Right lobe of liver (tissue), 6 donors: ENCODE results near the gene BRDT. TPM values are rescaled to one million over a fixed set of nuclear protein-coding genes. Genes with fewer than 3 reads are reported as not detected.
A peak's percentile ranks its signal among the peaks of the same experiment; 100 is the strongest.

Experiments
- ATAC-seq, 4 donors: fragments of 200-7000 bp; cut with Tn5 transposase; one replicate each; pipeline ENCODE4 v1.9.1; 2020; ENCODE audit warnings: mild to moderate bottlenecking in 4 of 4, moderate library complexity in 4 of 4
- DNase-seq, 3 donors: peaks; one replicate each; pipeline ENCODE4 v3.0.0-alpha.2; 2020
- H3K27ac ChIP-seq, 3 donors: fragments of 200-600 bp; one replicate each; pipeline ENCODE4 v1.8.0; 2022
- H3K27me3 ChIP-seq, 2 donors: fragments of 200-600 bp; one replicate each; pipeline ENCODE4 v1.8.0; 2022
- H3K36me3 ChIP-seq, 4 donors: fragments of 200-600 bp; sonication (generic) in 1 of 4; one replicate each; pipeline versions ENCODE4 v1.5.1 to v1.8.0; 2017 to 2022; ENCODE audit warnings: control low read depth in 1 of 4
- H3K4me1 ChIP-seq, 4 donors: fragments of 200-600 bp; sonication (generic) in 1 of 4; one replicate each; pipeline versions ENCODE4 v1.5.1 to v1.8.0; 2017 to 2022; ENCODE audit warnings: control low read depth in 1 of 4
- H3K4me3 ChIP-seq, 3 donors: fragments of 200-600 bp; one replicate each; pipeline ENCODE4 v1.8.0; 2022
- H3K9me3 ChIP-seq, 4 donors: fragments of 200-600 bp; sonication (generic) in 1 of 4; one replicate each; pipeline versions ENCODE4 v1.5.1 to v1.8.0; 2017 to 2022; ENCODE audit warnings: control low read depth in 1 of 4
- CTCF ChIP-seq, 4 donors: fragments of 200-600 bp in 3 of 4; fragments of 450-650 bp in 1 of 4; IDR thresholded peaks; one replicate each; pipeline versions ENCODE4 v1.5.1 to v1.8.0; 2016 to 2022; ENCODE audit warnings: antibody characterized with exemption in 4 of 4, mild to moderate bottlenecking in 2 of 4
- POLR2A ChIP-seq: fragments of 450-650 bp; IDR thresholded peaks from one replicate; pipeline ENCODE4 v1.6.1; 2017; ENCODE audit warnings: antibody characterized with exemption, mild to moderate bottlenecking
- WGBS: methylation state at CpG from one replicate; pipeline ENCODE4 v1.1.6; 2018; ENCODE audit warnings: low coverage, low lambda C conversion rate; ENCODE audit not compliant: insufficient coverage; ENCODE audit errors: missing lambda C conversion rate; 5-methylcytosine and 5-hydroxymethylcytosine counted together
- intact Hi-C, 2 donors: fragments of 100-400 bp; cut with DNase I; formaldehyde crosslinking; loops; one replicate each; pipeline versions ENCODE4 v1.11.2 to v1.14.1; 2022
- total RNA-seq, 6 experiments: library from RNA; depleted of rRNA in 2 of 6; stranded (reverse); fragments of >200 nt in 2 of 6; fragmentation: NEBNext Ultra II Directional in 3 of 6; extraction: Animal tissue kit (Norgen Biotek cat#: 25700) in 3 of 6; gene quantifications; one replicate each; pipeline versions ENCODE4 v1.1.0 to v1.2.4, GENCODE V29; 2016 to 2023
- donor health status: DM: no; HTN: yes; CAD: no.
- donor health status: DM: no; HTN: no; CAD: no.
- donor health status: DM: no; HTN: no; CAD: no.
- donor health status: DM: no; HTN: yes; CAD: no.
- donor health status: DM: no; HTN: yes; CAD: no.

The BRDT gene
- total RNA-seq, 6 experiments from 2014 or later, result not detected

DNA sequence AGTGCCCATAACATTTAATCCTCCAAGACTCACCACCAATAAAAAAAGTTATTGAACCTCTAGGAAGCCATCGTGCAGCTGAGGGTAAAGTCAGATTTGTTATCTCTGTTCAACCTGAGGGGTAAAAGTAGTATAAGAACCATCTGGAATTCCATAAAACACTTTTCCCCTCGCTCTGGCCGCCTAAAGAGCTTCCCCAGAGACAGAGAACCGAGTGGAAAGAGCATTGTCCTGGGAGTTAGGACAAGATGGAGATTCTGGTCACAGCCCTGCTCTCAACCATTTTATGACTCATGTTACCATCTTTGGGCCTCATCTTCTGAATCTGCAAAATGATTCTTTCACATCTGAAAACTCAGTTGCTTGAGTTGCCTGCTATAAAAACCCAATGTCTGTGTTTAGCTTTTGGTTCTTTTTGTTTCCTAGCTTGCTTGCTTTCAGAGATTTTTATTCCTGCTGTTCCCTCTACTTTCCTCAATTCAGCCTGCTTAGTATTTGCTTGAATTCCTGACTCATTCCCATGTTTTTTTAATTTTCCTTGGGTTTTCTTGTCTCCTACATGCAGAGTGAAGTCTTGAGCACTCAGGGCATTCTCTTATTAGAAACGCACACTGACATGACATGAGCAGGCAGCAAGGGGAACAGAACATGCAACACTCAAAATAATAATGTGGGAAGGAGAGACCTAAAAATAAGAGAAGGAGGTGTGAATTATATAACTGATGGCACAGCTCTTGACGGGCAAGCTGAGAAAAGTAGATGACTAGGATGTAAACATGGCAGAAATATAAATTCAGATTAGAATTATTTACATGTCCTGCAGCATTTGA, 82.3 kb downstream of the BRDT start:
- ATAC-seq (no peak), DNase-seq (no peak)
- no peak overlapping the region for H3K4me3 ChIP-seq
- intact Hi-C loops, result no loop called here
- no peak for TF ChIP-seq CTCF (IDR thresholded peaks at IDR 0.05)
- TF ChIP-seq POLR2A, result no peak
- H3K27ac ChIP-seq, result no peak overlapping the region
- WGBS, result 70% methylated on average over 6 of the region's 6 CpGs
- H3K36me3 ChIP-seq, result no peaks in the 10 kb centered on the region
- no peaks in the 10 kb centered on the region for H3K9me3 ChIP-seq
- H3K27me3 ChIP-seq, result peaks cover 0 to 4% of the 10 kb centered on the region in 2 donors
- no peaks in the 10 kb centered on the region for H3K4me1 ChIP-seq

DNA sequence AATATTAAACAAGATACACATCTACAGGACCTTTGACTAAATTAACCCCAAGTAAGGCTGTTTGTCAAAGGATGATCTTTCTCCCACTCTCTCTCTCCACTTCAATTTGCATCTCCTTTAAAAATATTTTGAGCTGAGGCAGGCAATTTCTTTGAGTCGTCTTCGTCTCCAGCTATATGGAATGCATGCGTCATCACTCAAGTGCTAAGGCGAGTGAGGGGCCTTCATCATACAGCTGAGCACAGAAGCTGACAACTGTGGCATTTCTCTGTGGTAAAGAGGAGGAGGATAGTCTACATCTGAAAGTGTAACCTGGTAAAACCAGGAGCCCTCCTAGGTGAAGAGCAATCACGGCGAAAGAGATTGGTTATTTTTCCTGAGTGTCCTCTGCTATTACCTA, 88.2 kb downstream of the BRDT start:
- Histone ChIP-seq H3K36me3 (no peaks in the 10 kb centered on the region), H3K27ac (no peak overlapping the region), H3K27me3 (no peaks in the 10 kb centered on the region), H3K9me3 (no peaks in the 10 kb centered on the region), H3K4me3 (no peak overlapping the region), H3K4me1 (no peaks in the 10 kb centered on the region)
- TF ChIP-seq POLR2A, result no peak
- no peak for TF ChIP-seq CTCF (IDR thresholded peaks at IDR 0.05)
- WGBS, result 88% methylated on average over 6 of the region's 6 CpGs
- ATAC-seq (no peak), DNase-seq (no peak)
- intact Hi-C loops, result no loop called here

GRCh38 chr1:92038695-92039346, 89.6 kb downstream of the BRDT start:
- intact Hi-C loops, result no loop called here
- Histone ChIP-seq H3K4me3 (no peak overlapping the region), H3K9me3 (no peaks in the 10 kb centered on the region), H3K36me3 (no peaks in the 10 kb centered on the region), H3K4me1 (no peaks in the 10 kb centered on the region), H3K27me3 (no peaks in the 10 kb centered on the region), H3K27ac (no peak overlapping the region)
- WGBS, result 84% methylated on average over 2 of the region's 2 CpGs
- no peak for TF ChIP-seq CTCF (IDR thresholded peaks at IDR 0.05)
- TF ChIP-seq POLR2A, result no peak
- ATAC-seq, result peak; percentile 66 to 96 (median 86)
- DNase-seq, result peak in 1 of 3 donors; percentile 25

DNA sequence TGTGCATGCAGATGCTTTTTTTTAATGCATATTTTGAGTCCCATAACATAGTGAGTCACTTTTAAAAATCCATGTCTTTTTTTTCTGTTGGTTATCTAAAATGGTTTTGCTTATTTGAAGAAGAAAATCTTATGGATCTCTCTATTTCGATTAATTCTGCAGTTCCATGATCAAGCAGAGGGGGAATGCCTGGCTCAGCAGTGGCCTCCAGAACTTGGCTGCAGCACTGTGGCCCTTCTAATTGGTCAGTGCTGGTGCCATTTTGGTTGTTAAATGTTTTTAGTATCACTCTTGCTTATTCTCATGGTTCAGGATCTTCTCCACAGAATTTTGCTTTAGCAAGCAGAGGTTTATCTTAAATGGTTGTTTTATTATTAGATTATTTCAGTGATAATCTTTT, 91.8 kb downstream of the BRDT start:
- intact Hi-C loops, result no loop called here
- DNase-seq, result no peak
- no peaks in the 10 kb centered on the region for H3K27me3 ChIP-seq
- H3K27ac ChIP-seq, result no peak overlapping the region
- no peak for ATAC-seq
- no peaks in the 10 kb centered on the region for H3K36me3 ChIP-seq
- no peaks in the 10 kb centered on the region for H3K9me3 ChIP-seq
- H3K4me3 ChIP-seq, result no peak overlapping the region
- 71% methylated on average over 1 of the region's 1 CpG for WGBS
- no peaks in the 10 kb centered on the region for H3K4me1 ChIP-seq
- TF ChIP-seq POLR2A, result no peak
- no peak for TF ChIP-seq CTCF (IDR thresholded peaks at IDR 0.05)
